Chondrocyte (in vitro differentiated cells): ENCODE data around the gene CDCA3. TPM values are rescaled to one million over a fixed set of nuclear protein-coding genes. Genes with fewer than 3 reads are reported as not detected.
"Not testable (repeated sequence)": the region's sequence is repeated elsewhere in the genome, so short reads cannot be mapped to it uniquely, and the experiment has no call there.

ENCODE experiments used
- DNase-seq: peaks from one replicate; pipeline ENCODE4 v3.0.0; 2021; ENCODE audit warnings: mixed read lengths, low spot score
- H3K27ac Mint-ChIP-seq: one replicate; pipeline ENCODE4 v1.8.0; 2021; ENCODE audit warnings: mild to moderate bottlenecking, moderate library complexity, mixed read lengths; ENCODE audit not compliant: unreplicated experiment
- H3K27me3 Mint-ChIP-seq: 2 replicates; pipeline ENCODE4 v1.8.0; 2021; ENCODE audit warnings: low read depth, mixed read lengths
- H3K36me3 Mint-ChIP-seq: 2 replicates; pipeline ENCODE4 v1.8.0; 2021; ENCODE audit warnings: low read depth, mixed read lengths
- H3K4me1 Mint-ChIP-seq: 2 replicates; pipeline ENCODE4 v1.8.0; 2021; ENCODE audit warnings: low read depth, mild to moderate bottlenecking, mixed read lengths
- H3K4me3 Mint-ChIP-seq: one replicate; pipeline ENCODE4 v1.8.0; 2021; ENCODE audit warnings: mild to moderate bottlenecking, moderate library complexity, mixed read lengths; ENCODE audit not compliant: unreplicated experiment
- H3K9me3 Mint-ChIP-seq: 2 replicates; pipeline ENCODE4 v1.8.0; 2021; ENCODE audit warnings: low read depth, mixed read lengths
- CTCF ChIP-seq: fragments of 200-600 bp; sonication (generic); IDR thresholded peaks from 2 replicates; pipeline ENCODE4 v1.5.0; 2021; ENCODE audit warnings: antibody characterized with exemption, mild to moderate bottlenecking, moderate library complexity
- long read RNA-seq: library from polyadenylated mRNA; stranded (forward); transcript quantifications from one replicate; pipeline ENCODE4 v2.0.0, GENCODE V29; 2021
- total RNA-seq: library from RNA; stranded (reverse); gene quantifications from 3 replicates; pipeline ENCODE4 v1.2.1, GENCODE V29; 2021

The CDCA3 gene
- total RNA-seq, result 4.1 to 7.5 TPM (median 5.6 TPM) in 3 replicates
- long read RNA-seq, transcript CDCA3-207 (6 exons, 1,943 nt), result major isoform, 5 of 21 reads
- long read RNA-seq, partial matches to known transcripts, result 2 of 21 reads
- long read RNA-seq, other reads (novel, unspliced or antisense), result 12 of 21 reads

DNA sequence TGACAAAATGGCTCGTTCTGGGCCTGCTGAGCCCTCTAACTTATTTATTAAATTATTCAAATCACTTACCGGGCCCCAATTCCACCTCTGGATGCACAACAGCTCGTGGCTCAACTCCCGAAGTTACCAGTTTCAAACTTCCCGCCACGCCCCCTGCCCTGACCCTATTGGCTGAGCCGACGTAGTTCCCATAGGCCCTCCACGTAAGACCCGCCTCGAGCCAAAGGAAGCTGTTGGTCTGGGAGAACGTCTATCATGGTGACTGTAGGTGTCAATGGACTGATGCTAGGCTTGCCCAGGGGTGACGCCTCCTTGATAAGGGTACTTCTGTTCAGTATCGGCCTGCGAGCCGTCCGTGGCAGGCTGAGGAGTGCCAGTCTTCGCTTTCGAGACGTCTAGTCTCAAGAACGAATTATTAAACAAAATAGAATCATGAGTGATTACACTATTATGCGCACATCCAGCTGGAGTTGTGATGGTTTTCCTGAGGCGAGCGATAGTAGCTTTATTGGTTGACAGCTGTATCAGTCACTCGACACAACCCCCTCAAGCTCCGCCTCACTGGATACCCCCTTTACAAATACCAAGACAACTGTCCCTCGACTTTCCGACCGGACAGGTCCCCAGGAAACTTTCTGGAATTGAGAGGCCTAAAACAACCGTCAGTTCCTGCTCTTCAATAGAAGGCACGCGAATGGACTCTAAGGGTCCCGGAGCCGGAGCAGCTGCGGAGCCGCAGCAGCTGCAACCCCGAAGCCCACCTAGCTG is at the start of gene CDCA3:
Gene CDCA3 (minus strand): TSS at position 134 of the 768 bp plus-strand sequence. CDS start 334 bp downstream, outside the sequence.
- H3K27ac Mint-ChIP-seq, result peak within 1 kb of the TSS; percentile 99
- peak within 1 kb of the TSS; percentile 94 for H3K4me3 Mint-ChIP-seq
- no peak for DNase-seq
- no peaks in the 10 kb centered on the region for H3K9me3 Mint-ChIP-seq
- peaks cover 37% of the 10 kb centered on the region for H3K4me1 Mint-ChIP-seq
- TF ChIP-seq CTCF, result no peak
- no peaks in the 10 kb centered on the region for H3K27me3 Mint-ChIP-seq
- H3K36me3 Mint-ChIP-seq, result peaks cover 17% of the 10 kb centered on the region

DNA sequence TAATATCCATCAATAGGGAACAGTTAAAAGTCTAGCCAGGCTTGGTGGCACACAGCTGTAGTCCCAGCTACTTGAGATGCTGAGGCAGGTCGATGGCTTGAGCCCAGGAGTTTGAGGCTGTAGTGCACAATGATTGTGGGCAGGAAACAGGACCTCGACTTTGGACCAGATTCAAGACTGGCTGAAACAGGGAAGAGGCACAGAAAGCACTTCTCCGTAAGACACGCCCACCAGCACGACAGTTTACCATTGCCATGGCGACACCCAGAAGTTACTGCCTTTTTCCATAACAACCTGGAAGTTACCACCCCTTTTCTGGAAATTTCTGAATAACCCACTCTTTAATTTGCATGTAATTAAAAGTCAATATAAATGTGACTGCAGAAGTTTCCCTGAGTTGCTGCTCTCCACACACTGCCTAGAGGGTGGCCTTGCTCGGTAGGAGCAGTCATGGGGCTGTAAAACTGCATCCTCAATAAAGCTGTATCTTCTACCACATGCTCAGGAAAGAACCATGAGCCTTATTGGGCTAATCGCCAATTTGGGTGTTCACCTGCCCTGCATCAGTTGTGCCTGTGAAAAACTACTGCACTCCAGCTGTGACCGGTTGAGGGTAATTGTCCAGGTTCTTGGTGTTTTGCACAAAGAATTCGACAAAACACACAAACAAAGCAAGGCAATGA is 48.9 kb upstream of the CDCA3 start:
- no peak for TF ChIP-seq CTCF
- Mint-ChIP-seq H3K9me3 (no peaks in the 10 kb centered on the region), H3K27ac (no peak overlapping the region), H3K4me1 (peaks cover 13% of the 10 kb centered on the region), H3K36me3 (no peaks in the 10 kb centered on the region), H3K27me3 (no peaks in the 10 kb centered on the region), H3K4me3 (no peak overlapping the region)
- DNase-seq, result no peak

DNA sequence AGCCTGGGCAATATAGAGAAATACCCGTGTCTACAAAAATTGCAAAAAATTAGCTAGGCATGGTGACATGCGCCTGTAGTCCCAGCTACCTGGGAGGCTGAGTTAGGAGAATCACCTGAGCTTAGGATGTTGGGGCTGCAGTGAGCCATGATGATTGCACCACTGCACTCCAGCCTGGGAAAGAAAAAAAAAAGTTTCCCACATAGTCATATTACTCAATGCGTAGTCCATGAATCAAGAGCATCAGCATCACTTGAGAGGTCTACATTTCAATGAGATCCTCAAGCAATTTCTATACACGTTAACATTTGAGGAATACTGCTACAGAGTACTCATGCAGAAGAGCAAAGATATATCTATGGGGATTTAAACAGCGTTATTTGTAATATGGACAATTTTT is 48.3 kb upstream of the CDCA3 start:
- DNase-seq, result no peak
- H3K27me3 Mint-ChIP-seq, result no peaks in the 10 kb centered on the region
- no peaks in the 10 kb centered on the region for H3K36me3 Mint-ChIP-seq
- H3K9me3 Mint-ChIP-seq, result no peaks in the 10 kb centered on the region
- TF ChIP-seq CTCF, result no peak
- no peak overlapping the region for H3K4me3 Mint-ChIP-seq
- no peak overlapping the region for H3K27ac Mint-ChIP-seq
- H3K4me1 Mint-ChIP-seq, result peaks cover 13% of the 10 kb centered on the region

DNA sequence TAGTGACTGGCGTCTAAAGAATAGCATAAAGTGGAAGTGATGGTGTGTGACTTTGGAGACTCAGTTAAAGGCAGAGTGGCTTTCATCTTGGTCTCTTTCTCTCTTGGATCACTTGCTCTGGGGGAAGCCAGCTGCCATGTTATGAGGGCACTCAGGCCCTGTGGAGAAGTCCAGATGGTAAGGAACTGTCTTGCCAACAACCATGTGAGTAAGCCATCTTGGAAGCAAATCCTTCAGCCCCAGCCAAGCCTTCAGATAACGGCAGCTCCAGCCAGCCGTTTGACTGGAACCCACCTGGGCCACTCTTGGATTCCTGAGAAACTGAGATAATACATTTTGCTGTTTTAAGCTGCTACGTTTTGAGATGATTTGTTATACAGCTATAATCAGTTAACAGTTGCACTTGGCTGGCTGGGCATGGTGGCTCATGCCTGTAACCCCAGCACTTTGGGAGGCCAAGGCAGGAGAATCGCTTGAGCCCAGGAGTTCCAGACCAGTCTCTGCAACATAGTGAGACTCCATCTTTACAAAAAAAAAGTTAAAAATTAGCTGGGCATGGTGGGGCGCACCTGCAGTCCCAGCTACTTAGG is 45.9 kb upstream of the CDCA3 start:
- Mint-ChIP-seq H3K4me1 (peaks cover 15% of the 10 kb centered on the region), H3K9me3 (no peaks in the 10 kb centered on the region), H3K36me3 (no peaks in the 10 kb centered on the region), H3K27me3 (no peaks in the 10 kb centered on the region), H3K27ac (peak overlapping the region; percentile 81), H3K4me3 (no peak overlapping the region)
- no peak for TF ChIP-seq CTCF
- DNase-seq, result no peak

DNA sequence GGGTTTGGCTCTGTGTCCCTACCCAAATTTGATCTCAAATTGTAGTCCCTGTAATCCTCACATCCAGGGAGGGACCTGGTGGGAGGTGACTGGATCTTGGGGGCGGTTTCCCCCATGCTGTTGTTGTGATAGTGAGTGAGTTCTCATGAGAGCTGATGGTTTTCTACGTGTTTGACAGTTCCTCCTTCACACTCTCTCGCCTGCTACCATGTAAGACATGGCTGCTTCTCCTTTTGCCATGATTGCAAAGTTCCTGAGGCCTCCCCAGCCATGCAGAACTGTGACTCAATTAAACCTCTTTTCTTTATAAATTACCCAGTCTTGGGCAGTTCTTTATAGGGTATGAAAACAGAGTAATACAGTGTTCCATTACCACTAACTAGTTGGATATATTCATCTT is 43.2 kb upstream of the CDCA3 start:
- Mint-ChIP-seq H3K4me3 (no peak overlapping the region), H3K27me3 (no peaks in the 10 kb centered on the region), H3K36me3 (no peaks in the 10 kb centered on the region), H3K9me3 (no peaks in the 10 kb centered on the region), H3K27ac (no peak overlapping the region), H3K4me1 (peaks cover 28% of the 10 kb centered on the region)
- no peak for TF ChIP-seq CTCF
- peak; percentile 29 for DNase-seq

- not testable (repeated sequence) for H3K9me3 Mint-ChIP-seq, H3K27me3 Mint-ChIP-seq, H3K27ac Mint-ChIP-seq, H3K4me3 Mint-ChIP-seq, H3K36me3 Mint-ChIP-seq
- DNase-seq, result peak; percentile 1
- H3K4me1 Mint-ChIP-seq, result peaks cover 28% of the 10 kb centered on the region
These were observed 41.6 kb upstream of the CDCA3 start for GRCh38 chr12:6892683-6893082.
